Panc1 (cell line): ENCODE data around the gene GRP. TPM values are rescaled to one million over a fixed set of nuclear protein-coding genes. Genes with fewer than 3 reads are reported as not detected.

Experiments
- ATAC-seq: fragments of 200-7000 bp; cut with Tn5 transposase; 2 replicates; pipeline ENCODE4 v1.9.1; 2020; ENCODE audit warnings: mild to moderate bottlenecking, moderate library complexity
- BruUV-seq: library from RNA; stranded (reverse); fragments of 400-500 nt; replicated peaks from 2 replicates; lab custom pipeline; 2021; lab: Mats Ljungman, UMichigan
- CTCF ChIA-PET: fragments of 300-600 bp; sonication (Branson Sonifier 250); formaldehyde crosslinking; loops from one replicate; lab custom pipeline; 2022; ENCODE audit warnings: antibody characterized with exemption; lab: Charles Lee
- POLR2A ChIA-PET: fragments of 300-600 bp; sonication (Branson Sonifier 250); formaldehyde crosslinking; loops from one replicate; lab custom pipeline; 2022; ENCODE audit warnings: antibody characterized with exemption; lab: Charles Lee
- DNase-seq: peaks from one replicate; pipeline ENCODE4 v3.0.0-alpha.2; 2010; ENCODE audit warnings: low read depth, low spot score
- H3K27ac ChIP-seq: 2 replicates; pipeline ENCODE4 v1.5.1; 2011; ENCODE audit warnings: mild to moderate bottlenecking, low read length, inconsistent platforms
- H3K27me3 ChIP-seq: fragments of 200-500 bp; sonication (Bioruptor generic); 2 replicates; pipeline ENCODE4 v1.6.0; 2014; ENCODE audit warnings: low read length, inconsistent platforms; ENCODE audit not compliant: control insufficient read depth, insufficient read depth
- H3K36me3 ChIP-seq: fragments of 200-500 bp; sonication (Bioruptor generic); 2 replicates; pipeline ENCODE4 v1.5.1; 2014; ENCODE audit warnings: inconsistent platforms, mild to moderate bottlenecking, low read length, moderate library complexity; ENCODE audit not compliant: control insufficient read depth, insufficient read depth
- H3K4me1 ChIP-seq: 2 replicates; pipeline ENCODE4 v1.5.1; 2011; ENCODE audit warnings: inconsistent platforms, mild to moderate bottlenecking, low read length, moderate library complexity; ENCODE audit not compliant: control insufficient read depth, insufficient read depth
- H3K4me3 ChIP-seq, 2 experiments: 2 replicates each; pipeline ENCODE4 v1.5.1; 2011 to 2012; ENCODE audit warnings: low read depth in 2 of 2, low read length in 2 of 2, mild to moderate bottlenecking in 2 of 2, inconsistent platforms in 1 of 2, moderate library complexity in 1 of 2
- H3K9me3 ChIP-seq: fragments of 200-500 bp; sonication (Bioruptor generic); 2 replicates; pipeline ENCODE4 v1.5.1; 2014; ENCODE audit warnings: low read depth, mild to moderate bottlenecking, inconsistent platforms, low read length, moderate library complexity; ENCODE audit not compliant: control insufficient read depth, insufficient read depth
- CTCF ChIP-seq: fragments of 450-650 bp; IDR thresholded peaks from 2 replicates; pipeline ENCODE4 v1.5.1; 2017; ENCODE audit warnings: mild to moderate bottlenecking
- POLR2AphosphoS5 ChIP-seq: IDR thresholded peaks from 2 replicates; pipeline ENCODE4 v1.6.1; 2012; ENCODE audit warnings: mild to moderate bottlenecking, low read depth, low read length, moderate library complexity
- REST ChIP-seq, 2 experiments: IDR thresholded peaks; 2 replicates each; pipeline ENCODE4 v1.6.1; 2011 to 2012; ENCODE audit warnings: low read depth in 2 of 2, control low read depth in 1 of 2, low read length in 1 of 2, mild to moderate bottlenecking in 1 of 2, moderate library complexity in 1 of 2; ENCODE audit not compliant: insufficient read depth in 1 of 2
- SIN3A ChIP-seq: IDR thresholded peaks from 2 replicates; pipeline ENCODE4 v1.6.1; 2012; ENCODE audit warnings: low read depth, mild to moderate bottlenecking, low read length, moderate library complexity, borderline replicate concordance; ENCODE audit not compliant: insufficient read depth
- TCF7L2 ChIP-seq: IDR thresholded peaks from 2 replicates; pipeline ENCODE4 v1.6.1; 2011; ENCODE audit warnings: mild to moderate bottlenecking, low read depth, low read length, inconsistent platforms
- in situ Hi-C: cut with HindIII; loops from 2 replicates; pipeline ENCODE4 v1.10.0; 2016; ENCODE audit warnings: low sequenced_read_pairs, low pct_unique_long_range_greater_than_20kb
- intact Hi-C: fragments of 100-400 bp; cut with micrococcal nuclease; formaldehyde crosslinking; loops from one replicate; pipeline ENCODE4 v1.10.0; 2022; ENCODE audit not compliant: unreplicated experiment
- total RNA-seq: library from RNA; stranded (reverse); gene quantifications from one replicate; pipeline ENCODE4 v1.2.1, GENCODE V29; 2021; ENCODE audit not compliant: unreplicated experiment

Gene GRP
- total RNA-seq, 1 experiment from 2014 or later: not detected

GRCh38 chr18:59231114-59231513 lies 11.2 kb downstream of the GRP start:
- no TSS peak for BruUV-seq
- ATAC-seq (no peak), DNase-seq (no peak)
- ChIA-PET CTCF (no interaction called here), POLR2A (no interaction called here)
- intact Hi-C loops (no loop called here), in situ Hi-C loops (no loop called here)
- H3K36me3 ChIP-seq: no peaks in the 10 kb centered on the region
- no peaks in the 10 kb centered on the region; the same call in 1 of the 2 replicates for H3K27me3 ChIP-seq
- no peak for TF ChIP-seq TCF7L2
- no peak for TF ChIP-seq CTCF
- H3K4me3 ChIP-seq: no peak overlapping the region
- H3K27ac ChIP-seq: no peak overlapping the region
- H3K4me1 ChIP-seq: no peaks in the 10 kb centered on the region
- no peaks in the 10 kb centered on the region for H3K9me3 ChIP-seq

- no peak for ATAC-seq
- intact Hi-C loops: no loop called here
- in situ Hi-C loops: no loop called here
- TF ChIP-seq REST (IDR thresholded peaks at IDR 0.05; ENCODE audit: insufficient read depth in 1 of 2, low read depth in 2 of 2, low read length in 1 of 2): no peak
- Histone ChIP-seq H3K9me3 (no peaks in the 10 kb centered on the region), H3K27ac (no peak overlapping the region), H3K4me3 (no peak overlapping the region), H3K4me1 (no peaks in the 10 kb centered on the region), H3K27me3 (no peaks in the 10 kb centered on the region; the same call in 1 of the 2 replicates), H3K36me3 (no peaks in the 10 kb centered on the region)
- ChIA-PET CTCF (no interaction called here), POLR2A (no interaction called here)
- BruUV-seq: no TSS peak
- DNase-seq: no peak
Measured at GRCh38 chr18:59231877-59232276, 11.9 kb downstream of the GRP start.

GRCh38 chr18:59232309-59233016 lies 12.5 kb downstream of the GRP start:
- H3K4me1 ChIP-seq: no peaks in the 10 kb centered on the region
- BruUV-seq: no TSS peak
- H3K9me3 ChIP-seq: no peaks in the 10 kb centered on the region
- DNase-seq (no peak), ATAC-seq (no peak)
- POLR2A ChIA-PET: no interaction called here
- in situ Hi-C loops: no loop called here
- no peak overlapping the region for H3K27ac ChIP-seq
- no peak overlapping the region for H3K4me3 ChIP-seq
- no peaks in the 10 kb centered on the region; the same call in 1 of the 2 replicates for H3K27me3 ChIP-seq
- TF ChIP-seq POLR2AphosphoS5 (no peak), TCF7L2 (no peak), REST (IDR thresholded peaks at IDR 0.05; ENCODE audit: insufficient read depth in 1 of 2, low read depth in 2 of 2, low read length in 1 of 2) (no peak), CTCF (no peak), SIN3A (no peak)
- intact Hi-C loops: no loop called here
- CTCF ChIA-PET: no interaction called here
- no peaks in the 10 kb centered on the region for H3K36me3 ChIP-seq
